GM12892 (cell line): Measurements from ENCODE around the gene SYN1.

Experiments used
- POLR2A ChIP-seq: IDR thresholded peaks from 2 replicates; pipeline ENCODE4 v1.6.1; 2011; ENCODE audit warnings: low read depth, low read length, control low read depth
- POLR2AphosphoS5 ChIP-seq: IDR thresholded peaks from 2 replicates; pipeline ENCODE4 v1.6.1; 2011; ENCODE audit warnings: low read depth, low read length, control low read depth
- TAF1 ChIP-seq: IDR thresholded peaks from 2 replicates; pipeline ENCODE4 v1.6.1; 2011; ENCODE audit warnings: low read depth, mild to moderate bottlenecking, control low read depth, low read length, borderline replicate concordance

GRCh38 chrX:47574547-47575301 lies 44.9 kb downstream of the SYN1 start:
- no peak for TF ChIP-seq POLR2A
- no peak for TF ChIP-seq POLR2AphosphoS5
- no peak for TF ChIP-seq TAF1
